HepG2 (cell line): Measurements from ENCODE around the gene CDC42SE1. TPM values are rescaled to one million over a fixed set of nuclear protein-coding genes. Genes with fewer than 3 reads are reported as not detected.

ENCODE experiments used
- ELF3 ChIP-seq: IDR thresholded peaks from 2 replicates; pipeline ENCODE4 v1.6.1; 2016; ENCODE audit warnings: missing genetic modification reagents, missing compliant biosample characterization
- HMG20A ChIP-seq: IDR thresholded peaks from 2 replicates; pipeline ENCODE4 v1.6.1; 2016; ENCODE audit warnings: borderline replicate concordance
- KLF15 ChIP-seq: sonication (generic); formaldehyde crosslinking; IDR thresholded peaks from 2 replicates; pipeline ENCODE4 v1.8.1; 2023; ENCODE audit warnings: borderline replicate concordance, mild to moderate bottlenecking, inconsistent platforms, missing genetic modification reagents, mixed read lengths
- MLLT10 ChIP-seq: sonication (generic); formaldehyde crosslinking; IDR thresholded peaks from 2 replicates; pipeline ENCODE4 v1.4.0; 2020; ENCODE audit warnings: missing genetic modification reagents
- MYPOP ChIP-seq: sonication (generic); formaldehyde crosslinking; IDR thresholded peaks from 2 replicates; pipeline ENCODE4 v1.8.1; 2023; ENCODE audit warnings: mild to moderate bottlenecking, moderate library complexity, missing genetic modification reagents
- PHF20 ChIP-seq: sonication (generic); formaldehyde crosslinking; IDR thresholded peaks from 2 replicates; pipeline ENCODE4 v1.5.0; 2020; ENCODE audit warnings: mild to moderate bottlenecking, missing genetic modification reagents
- PITX1 ChIP-seq: sonication (generic); formaldehyde crosslinking; IDR thresholded peaks from 2 replicates; pipeline ENCODE4 v1.5.1; 2020; ENCODE audit warnings: mild to moderate bottlenecking, missing genetic modification reagents
- SATB2 ChIP-seq: sonication (generic); formaldehyde crosslinking; IDR thresholded peaks from 2 replicates; pipeline ENCODE4 v1.5.0; 2020; ENCODE audit warnings: missing genetic modification reagents
- ZEB1 ChIP-seq: IDR thresholded peaks from 2 replicates; pipeline ENCODE4 v1.6.1; 2012; ENCODE audit warnings: mild to moderate bottlenecking, low read depth, inconsistent platforms; ENCODE audit not compliant: insufficient replicate concordance
- ZNF33A ChIP-seq: sonication (generic); formaldehyde crosslinking; IDR thresholded peaks from 2 replicates; pipeline ENCODE4 v1.5.1; 2020; ENCODE audit warnings: missing genetic modification reagents, mild to moderate bottlenecking, moderate library complexity, borderline replicate concordance
- ZNF414 ChIP-seq: sonication (generic); formaldehyde crosslinking; IDR thresholded peaks from 2 replicates; pipeline ENCODE4 v1.5.0; 2020; ENCODE audit warnings: missing genetic modification reagents
- ZNF513 ChIP-seq: sonication (generic); formaldehyde crosslinking; conservative IDR thresholded peaks from 2 replicates; pipeline ENCODE4 v1.5.0; 2020; ENCODE audit warnings: missing genetic modification reagents
- ZNF572 ChIP-seq: sonication (generic); formaldehyde crosslinking; IDR thresholded peaks from 2 replicates; pipeline ENCODE4 v1.5.1; 2020; ENCODE audit warnings: mild to moderate bottlenecking, missing genetic modification reagents
- ZNF766 ChIP-seq: sonication (generic); formaldehyde crosslinking; IDR thresholded peaks from 2 replicates; pipeline ENCODE4 v1.5.0; 2020; ENCODE audit warnings: missing genetic modification reagents, borderline replicate concordance
- polyA plus RNA-seq, 8 experiments: library from polyadenylated mRNA; depleted of rRNA in 3 of 8; stranded (reverse) in 7 of 8; unstranded in 1 of 8; fragments of >200 nt; fragmentation: Illumina TruSeq in 4 of 8; extraction: Trizol in 4 of 8; gene quantifications; 2 replicates each; pipeline versions ENCODE4 v1.2.1 to v1.2.3, GENCODE V29; 2011 to 2016; ENCODE audit warnings: low read depth in 4 of 8, missing spikeins in 1 of 8, mixed read lengths in 1 of 8; ENCODE audit not compliant: insufficient read depth in 1 of 8
- total RNA-seq, 5 experiments: library from RNA; depleted of rRNA; stranded (reverse); fragments of >200 nt; fragmentation: Illumina TruSeq; extraction: Trizol; gene quantifications; 2 replicates each; pipeline ENCODE4 v1.2.3, GENCODE V29; 2016; ENCODE audit warnings: low read depth in 1 of 5
- TF ChIP-seq, protein P1 (sequence below): sonication (generic); formaldehyde crosslinking; IDR thresholded peaks from 2 replicates; pipeline ENCODE4 v1.4.0; 2020; ENCODE audit warnings: mild to moderate bottlenecking, missing genetic modification reagents

CDC42SE1 gene
- total and polyA plus RNA-seq, 2 of the 13 experiments (the other 11 are each of a cell fraction or from before 2014, with no cell fraction given): 17.6 to 17.9 TPM

DNA sequence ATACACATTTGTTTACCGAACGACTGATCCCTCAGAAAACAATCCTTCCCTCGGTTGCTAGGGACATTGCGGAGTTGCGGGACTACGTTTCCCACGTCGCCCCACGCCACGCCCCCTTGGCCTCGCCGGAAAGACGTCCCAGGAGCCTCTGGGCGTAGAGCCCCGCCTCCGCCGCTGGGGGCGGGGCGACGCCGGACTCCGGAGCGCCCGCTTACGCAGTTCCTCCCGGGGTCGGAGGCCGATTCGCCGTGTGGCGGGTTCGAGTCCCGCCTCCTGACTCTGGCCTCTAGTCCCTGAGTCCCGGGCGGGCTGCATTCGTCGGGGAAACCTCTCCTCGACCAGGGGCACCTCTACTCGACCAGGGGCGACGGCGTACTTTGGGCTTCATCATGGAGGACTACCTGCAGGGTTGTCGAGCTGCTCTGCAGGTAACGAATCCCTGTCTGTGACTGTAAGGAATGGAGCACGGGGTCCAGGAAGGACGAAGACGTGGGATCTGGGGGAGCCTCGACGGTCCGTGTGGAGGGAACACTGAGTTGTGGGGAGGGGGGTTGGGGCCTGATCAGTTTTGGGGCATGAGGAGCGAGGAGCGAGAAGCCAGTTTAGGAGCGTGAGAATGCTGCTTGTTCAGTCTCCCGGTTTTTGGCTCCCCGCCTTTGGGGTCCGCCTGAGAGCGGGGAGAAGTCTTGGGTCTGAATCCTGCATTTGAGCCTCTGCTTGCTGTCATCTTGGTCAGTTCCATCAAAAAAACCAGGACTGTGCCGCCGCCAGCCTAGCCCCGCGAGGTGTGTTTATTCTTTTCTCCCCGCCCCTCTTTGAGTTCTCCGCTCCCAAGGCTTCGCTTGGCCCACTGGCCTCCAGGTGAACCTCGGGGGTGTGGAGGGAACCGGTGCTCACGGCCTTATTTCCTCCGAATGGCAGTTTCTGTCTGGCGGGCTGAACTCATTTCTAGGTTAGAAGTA lies 50.9 kb downstream of the CDC42SE1 start, which contains the start of gene PRUNE1 (continued):
- TF ChIP-seq, protein P1, sequence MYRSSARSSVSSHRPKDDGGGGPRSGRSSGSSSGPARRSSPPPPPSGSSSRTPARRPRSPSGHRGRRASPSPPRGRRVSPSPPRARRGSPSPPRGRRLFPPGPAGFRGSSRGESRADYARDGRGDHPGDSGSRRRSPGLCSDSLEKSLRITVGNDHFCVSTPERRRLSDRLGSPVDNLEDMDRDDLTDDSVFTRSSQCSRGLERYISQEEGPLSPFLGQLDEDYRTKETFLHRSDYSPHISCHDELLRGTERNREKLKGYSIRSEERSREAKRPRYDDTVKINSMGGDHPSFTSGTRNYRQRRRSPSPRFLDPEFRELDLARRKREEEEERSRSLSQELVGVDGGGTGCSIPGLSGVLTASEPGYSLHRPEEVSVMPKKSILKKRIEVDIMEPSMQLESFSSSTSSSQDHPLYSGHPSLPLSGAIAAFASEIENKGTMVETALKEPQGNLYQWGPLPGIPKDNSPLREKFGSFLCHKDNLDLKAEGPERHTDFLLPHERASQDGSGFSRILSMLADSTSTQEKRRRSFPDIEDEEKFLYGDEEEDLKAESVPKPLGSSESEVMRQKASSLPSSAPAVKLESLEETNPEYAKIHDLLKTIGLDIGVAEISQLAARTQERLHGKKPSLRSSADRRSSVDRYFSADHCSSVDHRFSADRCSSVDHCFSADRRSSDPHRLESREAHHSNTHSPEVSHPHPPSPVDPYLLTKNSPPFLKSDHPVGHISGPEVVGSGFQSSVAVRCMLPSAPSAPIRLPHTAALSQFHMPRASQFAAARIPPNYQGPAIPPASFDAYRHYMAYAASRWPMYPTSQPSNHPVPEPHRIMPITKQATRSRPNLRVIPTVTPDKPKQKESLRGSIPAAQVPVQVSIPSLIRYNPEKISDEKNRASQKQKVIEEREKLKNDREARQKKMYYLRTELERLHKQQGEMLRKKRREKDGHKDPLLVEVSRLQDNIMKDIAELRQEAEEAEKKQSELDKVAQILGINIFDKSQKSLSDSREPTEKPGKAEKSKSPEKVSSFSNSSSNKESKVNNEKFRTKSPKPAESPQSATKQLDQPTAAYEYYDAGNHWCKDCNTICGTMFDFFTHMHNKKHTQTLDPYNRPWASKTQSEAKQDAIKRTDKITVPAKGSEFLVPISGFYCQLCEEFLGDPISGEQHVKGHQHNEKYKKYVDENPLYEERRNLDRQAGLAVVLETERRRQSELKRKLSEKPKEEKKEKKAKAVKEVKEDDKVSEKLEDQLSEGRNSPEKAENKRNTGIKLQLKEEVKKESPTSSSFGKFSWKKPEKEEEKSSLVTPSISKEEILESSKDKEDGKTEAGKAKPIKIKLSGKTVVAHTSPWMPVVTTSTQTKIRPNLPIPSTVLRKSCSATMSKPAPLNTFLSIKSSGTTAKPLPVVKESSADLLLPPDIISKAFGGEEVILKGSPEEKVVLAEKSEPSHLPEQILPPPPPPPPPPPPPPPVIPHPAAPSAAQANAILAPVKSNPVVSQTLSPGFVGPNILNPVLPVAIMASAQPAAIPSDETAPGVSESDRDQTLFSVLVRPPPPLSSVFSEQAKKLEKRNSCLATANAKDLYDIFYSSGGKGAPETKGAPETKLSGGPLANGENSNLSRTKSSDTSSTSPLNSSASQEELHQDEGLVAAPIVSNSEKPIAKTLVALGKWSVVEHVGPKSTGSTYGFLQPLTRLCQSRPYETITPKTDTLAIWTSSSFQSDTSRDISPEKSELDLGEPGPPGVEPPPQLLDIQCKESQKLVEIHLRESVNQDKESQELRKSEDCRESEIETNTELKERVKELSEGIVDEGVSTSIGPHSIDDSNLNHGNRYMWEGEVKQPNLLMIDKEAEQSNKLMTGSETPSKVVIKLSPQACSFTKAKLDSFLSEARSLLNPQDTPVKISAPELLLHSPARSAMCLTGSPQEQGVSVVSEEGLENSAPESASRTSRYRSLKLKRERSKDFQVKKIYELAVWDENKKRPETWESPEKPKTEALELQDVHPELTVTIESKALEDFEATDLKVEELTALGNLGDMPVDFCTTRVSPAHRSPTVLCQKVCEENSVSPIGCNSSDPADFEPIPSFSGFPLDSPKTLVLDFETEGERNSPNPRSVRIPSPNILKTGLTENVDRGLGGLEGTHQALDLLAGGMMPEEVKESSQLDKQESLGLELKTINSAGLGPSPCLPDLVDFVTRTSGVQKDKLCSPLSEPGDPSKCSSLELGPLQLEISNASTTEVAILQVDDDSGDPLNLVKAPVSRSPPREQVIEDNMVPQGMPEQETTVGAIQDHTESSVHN (CRISPR knock-in tag): no peak
- peak; percentile 57; the same call in 1 of the 2 replicates for TF ChIP-seq MYPOP (CRISPR knock-in tag)
- peak; percentile 10; the same call in 1 of the 2 replicates for TF ChIP-seq PHF20
- TF ChIP-seq ZNF33A: no peak
- peak; percentile 34; the same call in 1 of the 2 replicates for TF ChIP-seq ELF3 (CRISPR knock-in tag)
- no peak; the same call in 1 of the 2 replicates for TF ChIP-seq ZNF414 (CRISPR knock-in tag)
- TF ChIP-seq MLLT10: no peak
- no peak for TF ChIP-seq SATB2 (CRISPR knock-in tag)
- no peak for TF ChIP-seq ZNF572 (CRISPR knock-in tag)
- TF ChIP-seq PITX1 (CRISPR knock-in tag): peak; percentile 21; the same call in 1 of the 2 replicates
- no peak for TF ChIP-seq ZNF513
- TF ChIP-seq ZEB1: no peak
- TF ChIP-seq KLF15: no peak
- TF ChIP-seq HMG20A (CRISPR knock-in tag): no peak
- TF ChIP-seq ZNF766 (CRISPR knock-in tag): peak; percentile 83; the same call in 1 of the 2 replicates
